NCI-H524 treated with DMSO at 0.1 percent for 48 hours (cell line): ENCODE measurements around the gene JPH3.

Experiments
- DNase-seq: peaks from one replicate; lab custom pipeline; 2025; lab: John Stamatoyannopoulos, UW

The JPH3 gene

DNA sequence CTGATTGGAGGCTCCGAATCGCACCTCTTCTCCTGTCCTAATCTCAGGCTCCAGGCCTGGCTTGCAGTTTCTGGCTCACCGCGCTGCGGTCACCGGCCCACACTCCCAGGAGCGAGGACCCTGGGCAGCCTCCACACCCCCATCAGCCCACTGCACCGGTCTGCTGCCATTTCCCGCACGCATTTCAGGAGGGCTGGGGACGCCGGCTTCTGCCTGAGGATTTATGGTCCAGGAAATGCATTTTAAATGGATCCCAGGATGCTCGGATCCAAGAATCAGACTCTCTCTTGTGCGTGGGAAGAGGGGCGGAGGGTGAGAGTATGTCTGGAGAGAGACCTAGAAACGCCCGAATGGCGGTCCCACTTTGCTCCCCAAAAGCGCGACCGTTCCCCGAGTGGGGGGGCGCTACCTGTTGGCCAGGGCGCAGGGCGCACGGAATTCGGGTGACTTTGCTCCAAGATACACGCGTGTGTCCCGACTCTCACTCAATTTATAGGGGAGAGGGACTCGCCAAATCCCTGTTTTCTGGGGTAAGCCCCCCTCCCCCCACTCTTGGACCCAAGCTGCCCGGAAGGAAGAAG lies 817 bp upstream of the JPH3 start:
- DNase-seq, result no peak

DNA sequence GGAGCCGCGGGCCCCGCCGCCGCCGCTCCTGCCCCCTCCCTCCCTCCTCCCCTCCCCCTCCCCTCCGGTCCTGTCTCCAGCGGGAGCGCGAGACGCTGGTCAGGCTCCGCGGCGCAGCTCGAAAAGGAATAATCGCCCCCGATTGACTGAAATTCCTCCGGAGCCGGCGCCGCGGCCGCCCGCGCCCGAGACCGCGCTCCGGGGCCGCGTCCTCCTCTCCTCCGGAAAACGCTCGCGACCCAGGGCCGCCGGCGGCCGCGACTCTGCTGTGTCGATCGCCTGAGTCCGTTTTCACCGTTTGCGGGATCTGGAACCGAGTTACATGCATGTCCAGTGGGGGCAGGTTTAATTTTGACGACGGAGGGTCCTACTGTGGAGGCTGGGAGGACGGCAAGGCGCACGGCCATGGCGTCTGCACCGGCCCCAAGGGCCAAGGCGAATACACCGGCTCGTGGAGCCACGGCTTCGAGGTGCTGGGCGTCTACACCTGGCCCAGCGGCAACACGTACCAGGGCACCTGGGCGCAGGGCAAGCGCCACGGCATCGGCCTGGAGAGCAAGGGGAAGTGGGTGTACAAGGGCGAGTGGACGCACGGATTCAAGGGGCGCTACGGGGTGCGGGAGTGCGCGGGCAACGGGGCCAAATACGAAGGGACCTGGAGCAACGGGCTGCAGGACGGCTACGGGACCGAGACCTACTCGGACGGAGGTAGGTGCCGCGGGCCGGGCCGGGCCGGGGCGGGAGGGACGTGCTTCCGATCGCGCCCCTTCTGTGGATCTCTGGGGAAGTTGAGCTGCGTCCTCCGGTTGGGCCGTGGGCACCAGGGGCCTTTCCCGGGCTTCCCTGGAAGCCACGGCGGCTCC lies 744 bp downstream of the JPH3 start:
- DNase-seq, result no peak

DNA sequence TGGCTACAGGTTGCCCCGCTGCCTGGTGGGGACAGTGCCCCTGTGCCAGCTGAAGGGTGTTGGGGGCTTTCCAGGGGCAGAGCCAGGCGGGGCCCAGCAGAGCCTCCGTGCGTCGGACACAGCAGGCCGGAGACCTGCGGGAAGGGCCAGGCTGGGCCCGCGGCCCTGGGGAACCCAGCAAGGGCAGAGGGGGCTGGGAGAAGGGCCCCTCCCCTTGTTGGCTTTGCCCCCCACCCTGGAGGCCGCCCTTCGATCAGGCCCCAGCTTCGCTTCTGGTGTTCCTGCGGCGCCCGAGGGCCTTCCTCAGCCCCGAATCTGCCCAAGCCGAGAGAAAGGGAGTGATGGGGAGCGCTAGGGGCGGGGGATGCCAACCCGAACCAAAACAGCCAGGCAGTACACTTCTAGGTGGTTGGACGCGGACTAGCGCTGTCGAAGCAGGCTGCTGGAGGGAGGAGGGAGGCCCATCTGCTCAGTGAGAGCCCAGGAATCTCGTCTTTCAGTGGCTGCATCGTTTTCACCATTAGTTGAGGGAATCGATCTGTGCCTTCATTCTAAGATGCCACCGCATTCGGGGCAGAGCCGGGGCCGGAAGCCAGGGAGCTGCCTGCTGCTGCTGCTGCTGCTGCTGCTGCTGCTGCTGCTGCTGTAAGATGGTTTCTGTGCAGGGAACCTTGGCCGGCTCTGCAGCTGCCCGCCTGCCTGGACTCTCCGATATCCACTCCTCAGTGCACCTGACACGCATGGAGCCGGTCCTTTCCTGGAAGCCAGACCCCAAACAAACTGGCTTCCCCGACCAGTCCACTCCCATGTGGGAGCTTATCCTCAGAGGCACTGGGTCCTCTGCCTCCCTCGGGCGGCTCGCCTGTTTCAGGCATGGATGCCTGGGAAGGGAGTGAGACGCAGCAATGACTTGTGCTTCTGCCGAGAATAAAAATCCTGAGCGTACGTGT lies 1.7 kb downstream of the JPH3 start:
- peak; percentile 37 for DNase-seq

DNA sequence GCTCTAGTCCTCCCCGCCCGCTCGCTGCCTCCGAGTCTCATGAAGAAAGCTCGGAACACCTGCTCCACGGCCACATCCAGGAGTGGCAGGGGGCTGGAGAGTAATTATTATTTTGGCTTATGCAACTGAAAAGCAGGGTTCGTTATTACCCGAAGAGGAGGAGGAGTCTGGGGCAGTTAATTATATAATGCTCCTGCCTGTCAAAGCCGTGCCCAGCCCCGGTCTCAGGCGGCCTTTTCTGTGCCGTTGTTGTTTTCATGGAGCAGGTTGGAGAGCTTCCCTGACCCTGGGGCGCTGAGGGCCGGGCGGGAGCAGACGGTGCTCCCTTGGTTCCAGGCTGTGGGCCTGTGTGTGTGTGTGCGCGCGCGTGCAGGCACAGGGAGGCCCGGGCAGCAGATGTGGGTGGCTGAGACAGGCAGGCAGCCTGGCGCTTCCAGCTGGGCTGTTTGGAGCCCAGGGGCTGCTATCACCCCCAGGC lies 2.4 kb downstream of the JPH3 start:
- no peak for DNase-seq

DNA sequence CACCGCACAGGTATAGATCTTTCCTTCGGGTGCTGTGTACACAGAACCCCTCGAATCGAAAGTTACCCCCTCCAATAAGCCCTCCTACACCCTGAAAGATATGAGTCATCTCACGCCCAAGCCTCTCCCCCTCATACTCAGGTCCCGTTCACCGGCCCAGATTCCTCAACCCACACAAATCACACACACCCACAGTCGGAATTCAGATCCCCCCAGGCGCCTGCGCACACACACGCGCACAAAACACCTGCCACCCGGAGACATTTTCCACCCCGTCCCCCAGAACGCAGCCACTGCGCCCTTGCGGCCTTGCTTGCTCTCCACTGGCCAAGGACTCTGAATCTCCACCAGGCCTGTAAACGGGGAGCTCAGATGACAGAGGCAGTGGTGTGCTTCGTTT lies 4.9 kb downstream of the JPH3 start:
- DNase-seq, result no peak

DNA sequence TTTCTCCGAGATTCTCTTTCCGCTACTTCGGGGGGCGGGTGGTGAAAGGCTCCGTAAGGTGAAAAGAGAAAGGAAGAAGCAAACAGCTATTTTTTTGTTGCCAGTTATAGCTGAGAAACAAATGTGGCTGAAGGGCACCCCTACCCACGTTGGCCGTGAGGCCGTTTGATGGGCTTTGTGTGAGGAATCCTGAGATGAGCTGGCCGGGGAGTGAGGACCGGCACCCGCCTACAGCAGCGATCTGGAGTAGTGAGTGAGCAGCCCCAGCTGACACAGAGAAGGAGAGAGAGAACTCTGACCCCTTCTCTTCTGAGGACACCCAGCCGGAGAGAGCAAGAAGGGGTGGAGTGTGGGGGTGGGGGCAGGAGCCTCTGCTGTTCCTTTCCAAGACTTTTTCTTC lies 5.6 kb downstream of the JPH3 start:
- DNase-seq, result no peak

DNA sequence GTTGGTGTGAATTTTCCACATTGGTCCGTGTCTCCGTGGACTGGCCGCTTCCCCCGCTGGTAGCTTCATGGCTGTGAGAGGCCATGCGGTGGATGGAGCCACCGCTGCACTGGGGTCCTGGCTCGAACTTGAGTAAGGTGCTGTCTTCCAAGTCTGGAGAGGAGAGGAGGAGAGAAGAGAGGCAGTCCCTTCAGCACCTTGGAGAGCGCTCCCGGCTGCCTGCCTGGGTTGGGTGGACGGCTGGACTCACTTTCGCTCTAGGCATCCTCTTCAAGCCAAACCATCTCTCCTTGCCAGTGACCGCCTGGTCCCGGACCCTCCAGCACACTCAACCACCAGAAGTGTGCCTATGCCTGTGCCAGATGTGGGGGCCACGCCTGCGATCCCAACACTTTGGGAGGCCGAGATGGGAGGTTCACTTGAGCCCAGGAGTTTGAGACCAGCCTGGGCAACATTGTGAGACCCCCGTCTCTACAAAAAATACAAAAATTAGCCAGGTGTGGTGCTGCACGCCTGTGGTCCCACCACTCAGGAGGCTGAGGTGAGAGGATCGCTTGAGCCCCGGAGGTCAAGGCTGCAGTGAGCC lies 6.2 kb downstream of the JPH3 start:
- DNase-seq, result no peak

DNA sequence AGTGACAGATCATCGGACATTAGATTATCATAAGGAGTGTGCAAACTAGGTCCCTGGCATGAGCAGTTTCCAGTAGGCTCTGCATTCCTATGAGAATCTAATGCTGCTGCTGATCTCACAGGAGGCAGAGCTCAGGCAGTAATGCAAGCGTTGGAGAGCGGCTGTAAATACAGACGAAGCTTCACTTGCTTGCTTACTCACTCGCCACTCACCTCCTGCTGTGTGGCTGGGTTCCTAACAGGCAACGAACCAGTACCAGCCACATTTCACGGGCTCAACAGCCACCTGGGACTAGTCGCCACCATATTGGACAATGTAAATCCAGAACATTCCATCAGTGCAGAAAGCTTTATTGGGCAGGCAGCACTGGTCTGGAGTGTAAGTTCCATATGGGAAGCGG lies 7.7 kb downstream of the JPH3 start:
- no peak for DNase-seq

DNA sequence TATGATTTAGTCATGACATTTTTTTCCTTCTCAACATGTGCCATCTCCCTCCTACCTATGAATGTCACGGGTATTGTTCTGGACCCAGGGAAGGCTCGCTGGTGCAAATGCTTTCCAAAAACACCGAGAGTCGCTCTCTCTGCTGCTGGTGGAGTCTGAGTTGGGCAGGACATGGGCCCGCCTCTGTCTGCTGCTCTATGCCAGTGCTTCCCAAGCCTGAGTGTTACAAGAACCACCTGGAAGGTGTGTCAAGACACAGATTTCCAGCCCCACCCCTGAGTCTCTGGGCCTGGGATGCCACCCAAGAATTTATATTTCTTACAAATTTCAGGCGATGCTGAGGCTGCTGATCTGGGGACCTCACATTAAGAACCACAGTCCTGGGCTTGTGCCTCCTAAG lies 9.1 kb downstream of the JPH3 start:
- no peak for DNase-seq

DNA sequence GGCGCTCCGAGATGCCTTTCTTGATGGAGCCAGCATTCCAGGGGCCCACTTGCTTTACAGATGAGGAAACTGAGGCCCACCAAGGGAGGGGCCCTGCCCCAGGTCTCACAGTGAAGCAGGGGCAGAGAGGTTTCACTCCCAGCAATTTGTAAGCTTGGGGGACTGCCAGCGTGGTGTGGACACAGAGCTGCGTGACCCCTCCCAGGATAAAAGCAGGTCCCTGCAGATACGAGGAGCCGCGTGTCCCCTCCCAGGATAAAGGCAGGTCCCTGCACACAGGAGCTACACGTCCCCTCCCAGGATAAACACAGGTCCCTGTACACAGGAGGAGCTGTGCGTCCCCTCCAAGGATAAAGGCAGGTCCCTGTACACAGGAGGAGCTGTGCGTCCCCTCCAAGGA lies 11.7 kb downstream of the JPH3 start:
- no peak for DNase-seq

DNA sequence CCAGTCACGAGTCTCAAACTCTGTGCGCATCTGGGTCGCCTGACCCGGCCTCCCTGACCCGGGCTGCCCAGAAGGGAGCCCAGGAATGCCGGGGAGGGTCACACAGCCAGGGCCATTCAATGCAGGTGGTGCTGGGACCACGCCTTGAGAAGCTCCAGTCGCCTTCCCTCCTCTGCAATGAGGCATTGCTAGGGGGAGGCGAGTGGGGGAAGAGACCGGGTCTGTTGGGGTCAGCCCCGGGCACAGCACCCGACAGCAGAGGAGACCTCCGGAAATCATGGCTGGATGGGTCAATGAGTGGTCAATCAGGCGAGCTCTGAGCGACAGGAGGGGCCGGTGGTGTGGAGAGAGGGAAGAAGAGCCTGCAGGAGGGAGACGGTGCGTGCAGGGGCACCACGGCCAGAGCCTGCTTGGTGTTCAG lies 13.3 kb downstream of the JPH3 start:
- no peak for DNase-seq

DNA sequence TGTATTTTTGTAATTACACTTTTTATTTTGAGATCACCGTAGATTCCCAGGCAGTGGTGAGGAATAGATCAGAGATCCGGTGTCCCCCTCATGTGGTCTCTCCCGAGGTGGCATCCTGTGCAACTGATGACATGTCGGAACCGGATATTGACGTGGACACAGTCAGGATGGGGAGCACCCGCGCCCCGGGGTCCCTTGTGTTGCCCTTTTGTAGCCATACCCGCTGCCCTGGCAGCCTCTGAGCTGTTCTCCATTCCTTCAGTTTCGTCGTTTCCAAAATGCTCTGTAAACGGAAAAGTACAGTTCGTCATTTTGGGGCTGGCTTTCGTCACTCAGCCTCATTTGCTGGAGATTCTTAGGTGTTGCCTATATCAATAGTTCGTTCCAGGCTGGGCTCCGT lies 14.2 kb downstream of the JPH3 start:
- no peak for DNase-seq

DNA sequence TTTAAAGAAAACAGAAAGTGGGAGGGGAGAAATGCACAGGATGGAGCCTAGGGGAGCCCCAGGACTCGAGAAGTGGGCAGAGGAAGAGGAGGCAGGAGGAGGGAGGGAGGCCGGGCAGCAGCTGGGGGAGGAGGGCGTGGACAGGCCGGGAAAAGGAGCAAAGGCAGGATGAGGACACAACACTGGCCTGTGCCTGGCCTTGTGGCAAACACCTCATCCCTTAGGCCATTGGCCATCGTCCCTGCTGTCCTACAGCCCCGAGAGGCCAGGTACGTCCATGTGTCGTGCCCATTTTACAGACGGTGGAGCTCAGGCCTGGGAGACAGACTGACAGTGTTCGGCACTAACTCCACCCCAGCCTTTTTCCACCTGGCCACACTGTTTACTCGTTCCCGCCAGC lies 15.9 kb downstream of the JPH3 start:
- no peak for DNase-seq

DNA sequence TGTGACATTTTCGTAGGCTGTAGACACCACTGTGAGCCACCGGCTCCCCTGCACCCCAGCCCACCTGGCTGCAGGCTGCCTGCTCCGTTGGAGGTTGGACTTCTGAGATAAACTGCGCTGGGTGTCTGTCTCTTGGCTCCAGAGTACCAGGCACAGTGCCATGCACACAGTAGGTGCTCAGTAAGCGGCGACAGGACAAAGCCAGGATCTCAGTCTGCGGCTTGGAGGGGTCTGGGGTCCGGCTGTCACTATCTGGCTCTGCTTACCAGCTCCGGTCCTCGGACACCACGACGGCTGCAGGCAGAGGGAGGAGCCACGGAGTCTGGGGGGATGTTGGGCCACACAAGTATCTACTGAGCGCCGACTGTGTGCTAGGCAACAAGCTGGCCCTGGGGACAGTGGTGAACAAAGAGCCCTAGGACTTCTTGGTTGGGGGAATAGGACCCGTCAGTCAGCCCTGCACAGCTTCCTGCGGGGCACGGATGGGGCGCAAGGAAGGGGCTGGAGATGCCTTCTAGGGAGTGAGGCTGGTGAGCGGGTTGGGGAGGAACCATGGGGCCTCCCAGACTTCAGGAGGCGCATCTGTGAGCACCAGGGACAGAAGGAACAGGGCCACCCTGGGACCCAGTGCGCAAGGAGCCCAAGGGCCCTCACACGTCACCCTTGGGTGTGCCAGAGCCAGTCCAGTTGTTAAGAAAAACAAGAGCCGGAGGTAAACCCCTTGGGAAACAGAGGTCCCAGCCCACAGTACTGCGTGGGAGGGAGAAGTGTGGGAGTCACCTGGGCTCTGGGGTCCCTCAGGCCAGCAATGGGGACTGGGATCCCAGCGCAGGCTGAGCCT lies 17.3 kb downstream of the JPH3 start:
- no peak for DNase-seq

DNA sequence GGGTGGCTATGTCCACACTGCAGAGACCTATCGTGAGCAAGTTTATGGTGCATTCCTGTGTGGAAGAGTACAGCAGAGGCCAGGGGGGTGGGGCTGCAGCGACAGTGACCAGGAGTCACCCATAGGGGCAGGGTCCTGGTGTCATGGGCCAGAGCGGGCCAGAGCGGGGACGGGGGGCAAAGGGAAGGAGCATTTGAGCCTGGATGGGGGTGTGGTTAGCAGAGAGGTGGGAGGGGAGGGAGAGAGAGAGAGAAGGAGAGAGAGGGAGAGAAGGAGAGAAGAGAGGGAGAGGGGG lies 17.8 kb downstream of the JPH3 start:
- no peak for DNase-seq

DNA sequence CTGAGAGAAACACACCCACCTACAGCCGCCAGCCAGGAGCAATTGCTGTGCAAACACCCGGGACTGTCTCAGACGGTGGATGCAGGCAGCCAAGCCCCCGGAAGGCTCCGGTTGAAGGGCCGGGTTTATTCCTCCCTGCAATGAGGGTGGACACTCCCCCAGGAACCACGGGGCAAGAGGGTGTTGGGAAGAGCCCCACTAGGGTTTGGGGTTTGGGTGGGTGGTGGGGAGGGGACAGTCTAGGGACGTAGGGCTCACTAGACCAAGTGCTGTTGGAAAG lies 19.2 kb downstream of the JPH3 start:
- no peak for DNase-seq

DNA sequence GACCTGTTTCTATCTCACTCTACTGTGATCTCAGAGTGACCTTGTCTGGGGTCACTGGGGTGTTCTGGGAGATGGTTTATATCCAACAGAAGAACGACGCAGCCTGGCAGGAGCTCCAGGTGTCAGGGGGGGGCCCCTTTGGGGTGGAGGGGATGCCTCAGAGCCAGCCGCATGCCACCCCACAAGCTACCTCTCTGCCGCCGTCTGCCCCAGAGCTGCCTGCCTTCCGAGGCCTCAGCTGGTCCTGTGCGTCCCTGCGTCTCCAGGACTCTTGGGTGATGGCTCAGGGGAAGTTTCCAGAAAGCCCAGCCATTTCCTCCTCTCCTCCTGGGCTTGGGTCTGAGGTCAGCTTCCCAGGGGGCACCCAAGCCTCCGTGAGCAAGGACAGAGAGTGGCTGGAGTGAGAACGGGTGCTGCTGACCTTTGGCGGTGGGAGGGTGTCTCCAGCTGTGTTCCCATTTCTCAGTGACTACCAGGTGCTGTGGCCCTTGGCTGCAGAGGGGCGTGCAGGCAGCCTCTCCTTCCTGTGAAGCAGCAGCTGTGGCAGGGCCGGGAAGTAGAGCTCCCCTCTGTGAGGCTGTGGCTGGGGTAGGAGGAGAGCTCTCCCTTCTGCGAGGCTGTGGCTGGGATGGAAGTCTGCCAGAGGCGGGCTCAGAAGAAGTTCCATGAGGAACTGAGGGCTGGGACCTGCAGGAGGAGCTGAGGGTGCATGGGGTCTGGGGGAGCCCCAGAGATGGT lies 19.8 kb downstream of the JPH3 start:
- DNase-seq, result no peak

DNA sequence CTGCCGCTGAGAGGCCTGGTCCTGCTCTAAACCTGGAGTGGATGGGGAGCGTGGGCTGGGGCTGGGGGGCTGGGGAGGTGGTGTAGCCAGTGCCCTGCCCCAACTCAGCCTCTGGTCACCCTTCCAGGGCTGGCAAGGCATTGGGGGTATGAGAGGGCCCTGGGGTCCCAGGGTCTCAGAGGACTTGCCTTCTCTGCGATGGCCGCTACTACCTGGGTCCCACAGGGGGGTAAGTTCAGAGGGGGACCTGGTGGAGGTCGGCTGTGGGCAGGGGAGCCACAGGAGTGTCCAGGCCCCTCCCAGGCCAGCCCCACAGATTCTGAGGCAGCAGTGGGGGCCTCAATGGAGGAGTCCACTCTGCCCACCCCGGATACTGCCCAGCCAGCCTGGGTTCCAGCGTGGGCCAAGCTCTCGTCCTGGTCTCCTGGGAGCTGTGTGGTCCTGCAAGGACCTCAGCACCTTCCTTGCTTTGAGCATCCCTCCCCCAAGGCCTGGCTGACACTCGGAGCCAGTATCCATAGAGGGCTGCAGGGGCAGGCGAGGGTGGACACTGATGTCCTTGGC lies 20.5 kb downstream of the JPH3 start:
- no peak for DNase-seq

DNA sequence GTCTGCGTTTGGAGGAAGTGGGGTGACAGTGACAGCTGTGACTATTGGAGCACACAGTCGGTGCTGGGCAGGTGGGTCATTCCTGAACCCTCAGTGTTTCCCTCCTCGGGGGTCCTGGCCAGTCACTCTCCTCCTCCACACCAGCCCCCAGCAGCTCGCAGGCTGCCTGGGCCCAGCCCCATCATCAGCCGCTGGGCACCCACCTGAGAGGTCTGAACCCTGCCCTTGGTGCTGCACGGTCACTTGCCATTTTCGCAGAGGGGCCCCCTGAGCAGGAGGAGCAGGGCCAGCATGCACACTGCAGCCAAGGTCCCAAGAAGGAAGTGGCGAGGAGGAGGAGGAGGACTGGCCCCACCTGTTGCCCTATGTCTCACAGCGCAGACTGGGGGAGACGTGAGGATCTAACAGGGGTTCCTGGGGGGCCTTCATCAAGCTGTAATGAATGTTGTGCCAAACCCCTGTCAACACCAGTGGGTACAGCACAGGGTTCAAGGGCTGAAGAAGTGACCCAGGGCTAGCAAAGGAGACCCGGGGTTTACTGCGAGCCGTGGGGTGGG lies 23.0 kb downstream of the JPH3 start:
- no peak for DNase-seq

DNA sequence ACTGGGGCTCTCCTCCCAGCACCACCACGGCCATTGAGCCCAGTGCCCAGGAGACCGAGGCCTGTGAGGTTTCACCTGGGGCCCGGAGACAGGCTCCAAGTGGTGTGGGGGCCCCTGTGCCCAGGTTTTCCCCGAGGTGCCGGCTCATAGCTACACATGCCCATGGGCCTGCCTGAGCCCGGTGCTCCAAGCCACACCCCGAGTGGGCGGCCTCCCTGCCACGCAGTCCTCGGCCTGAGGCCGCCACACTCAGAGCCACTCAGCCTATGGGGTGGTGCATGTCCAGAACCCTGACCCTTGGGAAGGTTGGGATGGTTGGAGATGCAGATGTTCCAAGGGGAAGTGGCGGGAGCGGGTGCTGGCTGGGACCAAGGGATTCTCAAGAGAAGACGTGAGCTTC lies 24.1 kb downstream of the JPH3 start:
- no peak for DNase-seq
